Astrocyte (in vitro differentiated cells and primary cell): ENCODE results near the gene TTC31. TPM values are rescaled to one million over a fixed set of nuclear protein-coding genes. Genes with fewer than 3 reads are reported as not detected.

ENCODE experiments used
- DNase-seq: peaks from one replicate; pipeline ENCODE4 v3.0.0-alpha.2; 2010; ENCODE audit warnings: low read depth
- FAIRE-seq: peaks from 2 replicates; lab custom pipeline; 2011; peaks lifted over from hg19 to GRCh38; lab: Jason Lieb, UNC
- H2AFZ ChIP-seq: 2 replicates; pipeline ENCODE4 v1.6.0; 2012; ENCODE audit warnings: low read depth, low read length, inconsistent platforms
- H3K27ac ChIP-seq: 2 replicates; pipeline ENCODE4 v1.5.1; 2011; ENCODE audit warnings: low read depth, low read length, inconsistent platforms
- H3K27me3 ChIP-seq: 2 replicates; pipeline ENCODE4 v1.6.0; 2011; ENCODE audit warnings: low read length, inconsistent platforms; ENCODE audit not compliant: insufficient read depth
- H3K36me3 ChIP-seq: 2 replicates; pipeline ENCODE4 v1.5.1; 2011; ENCODE audit warnings: low read length, inconsistent platforms; ENCODE audit not compliant: insufficient read depth
- H3K4me1 ChIP-seq: 2 replicates; pipeline ENCODE4 v1.5.1; 2011; ENCODE audit warnings: low read length, inconsistent platforms; ENCODE audit not compliant: insufficient read depth
- H3K4me2 ChIP-seq: 2 replicates; pipeline ENCODE4 v1.6.0; 2012; ENCODE audit warnings: low read length, inconsistent platforms
- H3K4me3 ChIP-seq: 2 replicates; pipeline ENCODE4 v1.5.1; 2011; ENCODE audit warnings: low read depth, mild to moderate bottlenecking, low read length, inconsistent platforms; ENCODE audit not compliant: insufficient read depth
- H3K79me2 ChIP-seq: 2 replicates; pipeline ENCODE4 v1.6.0; 2012; ENCODE audit warnings: mild to moderate bottlenecking, low read length, inconsistent platforms; ENCODE audit not compliant: insufficient read depth
- H3K9ac ChIP-seq: 2 replicates; pipeline ENCODE4 v1.6.0; 2012; ENCODE audit warnings: mild to moderate bottlenecking, low read length, inconsistent platforms
- H3K9me3 ChIP-seq: 2 replicates; pipeline ENCODE4 v1.5.1; 2012; ENCODE audit warnings: low read depth, mild to moderate bottlenecking, low read length, inconsistent platforms; ENCODE audit not compliant: insufficient read depth
- H4K20me1 ChIP-seq: 2 replicates; pipeline ENCODE4 v1.6.0; 2012; ENCODE audit warnings: low read length, inconsistent platforms; ENCODE audit not compliant: insufficient read depth
- H3K27ac Mint-ChIP-seq: one replicate; pipeline ENCODE4 v1.8.0; 2021; ENCODE audit warnings: mild to moderate bottlenecking, mixed read lengths; ENCODE audit not compliant: unreplicated experiment
- H3K27me3 Mint-ChIP-seq: one replicate; pipeline ENCODE4 v1.8.0; 2021; ENCODE audit warnings: low read depth, mixed read lengths; ENCODE audit not compliant: unreplicated experiment
- H3K36me3 Mint-ChIP-seq: one replicate; pipeline ENCODE4 v1.8.0; 2021; ENCODE audit warnings: low read depth, mixed read lengths; ENCODE audit not compliant: unreplicated experiment
- H3K4me1 Mint-ChIP-seq: one replicate; pipeline ENCODE4 v1.8.0; 2021; ENCODE audit warnings: low read depth, mixed read lengths; ENCODE audit not compliant: unreplicated experiment
- H3K4me3 Mint-ChIP-seq: one replicate; pipeline ENCODE4 v1.8.0; 2021; ENCODE audit warnings: mild to moderate bottlenecking, moderate library complexity, mixed read lengths; ENCODE audit not compliant: unreplicated experiment
- H3K9me3 Mint-ChIP-seq: one replicate; pipeline ENCODE4 v1.8.0; 2021; ENCODE audit warnings: mild to moderate bottlenecking, mixed read lengths; ENCODE audit not compliant: unreplicated experiment
- CTCF ChIP-seq: IDR thresholded peaks from 2 replicates; pipeline ENCODE4 v1.5.1; 2011; ENCODE audit warnings: low read depth, mild to moderate bottlenecking, inconsistent platforms, low read length, moderate library complexity; ENCODE audit not compliant: insufficient read depth
- EZH2 ChIP-seq: IDR thresholded peaks from 2 replicates; pipeline ENCODE4 v1.6.1; 2012; ENCODE audit warnings: mild to moderate bottlenecking, low read length, inconsistent platforms; ENCODE audit not compliant: insufficient read depth
- total RNA-seq: library from RNA; stranded (reverse); gene quantifications from 2 replicates; pipeline ENCODE4 v1.2.1, GENCODE V29; 2021

Gene TTC31
- total RNA-seq, 1 donor from 2014 or later: 12.0 TPM

GRCh38 chr2:74522516-74522915 lies 39.6 kb downstream of the TTC31 start:
- no peak overlapping the region for H3K4me2 ChIP-seq
- no peak overlapping the region for H3K9ac ChIP-seq
- no peaks in the 10 kb centered on the region for H3K4me1 ChIP-seq
- no peaks in the 10 kb centered on the region for H3K9me3 ChIP-seq
- Mint-ChIP-seq H3K27me3 (peaks cover 54% of the 10 kb centered on the region), H3K27ac (no peak overlapping the region), H3K9me3 (peaks cover 8% of the 10 kb centered on the region), H3K4me3 (no peak overlapping the region), H3K36me3 (peaks cover 11% of the 10 kb centered on the region), H3K4me1 (no peaks in the 10 kb centered on the region)
- no peak overlapping the region for H3K4me3 ChIP-seq
- peaks cover 7% of the 10 kb centered on the region for H3K79me2 ChIP-seq
- H3K36me3 ChIP-seq: peaks cover 14% of the 10 kb centered on the region
- no peak overlapping the region for H3K27ac ChIP-seq
- FAIRE-seq (no peak), DNase-seq (no peak)
- H3K27me3 ChIP-seq: peaks cover 35% of the 10 kb centered on the region
- TF ChIP-seq CTCF (no peak), EZH2 (no peak)
- no peak overlapping the region for H2AFZ ChIP-seq
- H4K20me1 ChIP-seq: peaks cover 10% of the 10 kb centered on the region

- Histone ChIP-seq H3K9me3 (no peaks in the 10 kb centered on the region), H3K79me2 (peaks cover 22% of the 10 kb centered on the region), H4K20me1 (peaks cover 25% of the 10 kb centered on the region), H3K36me3 (peaks cover 19% of the 10 kb centered on the region), H3K4me3 (no peak overlapping the region), H3K9ac (no peak overlapping the region), H2AFZ (no peak overlapping the region), H3K27ac (no peak overlapping the region), H3K4me1 (peaks cover 11% of the 10 kb centered on the region), H3K4me2 (no peak overlapping the region), H3K27me3 (peaks cover 20% of the 10 kb centered on the region)
- Mint-ChIP-seq H3K27me3 (peaks cover 40% of the 10 kb centered on the region), H3K36me3 (peaks cover 11% of the 10 kb centered on the region), H3K4me1 (peaks cover 5% of the 10 kb centered on the region), H3K27ac (no peak overlapping the region), H3K9me3 (peaks cover 5% of the 10 kb centered on the region), H3K4me3 (no peak overlapping the region)
- DNase-seq: no peak
- FAIRE-seq: no peak
- TF ChIP-seq EZH2: no peak
These were observed 41.1 kb downstream of the TTC31 start for GRCh38 chr2:74524005-74524404.

GRCh38 chr2:74524955-74525716 lies 42.3 kb downstream of the TTC31 start:
- H4K20me1 ChIP-seq: peaks cover 25% of the 10 kb centered on the region
- no peak overlapping the region for H3K27ac ChIP-seq
- DNase-seq (no peak), FAIRE-seq (no peak)
- peaks cover 11% of the 10 kb centered on the region for H3K36me3 Mint-ChIP-seq
- no peak overlapping the region for H3K9ac ChIP-seq
- H3K4me2 ChIP-seq: no peak overlapping the region
- no peak overlapping the region for H3K4me3 ChIP-seq
- peaks cover 29% of the 10 kb centered on the region for H3K27me3 Mint-ChIP-seq
- peaks cover 5% of the 10 kb centered on the region for H3K4me1 Mint-ChIP-seq
- H3K27me3 ChIP-seq: peaks cover 8% of the 10 kb centered on the region
- peaks cover 11% of the 10 kb centered on the region for H3K4me1 ChIP-seq
- peaks cover 5% of the 10 kb centered on the region for H3K9me3 Mint-ChIP-seq
- no peak overlapping the region for H2AFZ ChIP-seq
- H3K9me3 ChIP-seq: no peaks in the 10 kb centered on the region
- no peak overlapping the region for H3K4me3 Mint-ChIP-seq
- peaks cover 33% of the 10 kb centered on the region for H3K79me2 ChIP-seq
- TF ChIP-seq EZH2: no peak
- TF ChIP-seq CTCF: no peak
- H3K36me3 ChIP-seq: peaks cover 19% of the 10 kb centered on the region
- no peak overlapping the region for H3K27ac Mint-ChIP-seq
